ENCODE measurements around the gene MAGEF1. TPM values are rescaled to one million over a fixed set of nuclear protein-coding genes. Genes with fewer than 3 reads are reported as not detected.
A peak's percentile ranks its signal among the peaks of the same experiment; 100 is the strongest.

MAGEF1 gene
- total RNA-seq, 2 donors from 2014 or later: 61.3 to 86.5 TPM

DNA sequence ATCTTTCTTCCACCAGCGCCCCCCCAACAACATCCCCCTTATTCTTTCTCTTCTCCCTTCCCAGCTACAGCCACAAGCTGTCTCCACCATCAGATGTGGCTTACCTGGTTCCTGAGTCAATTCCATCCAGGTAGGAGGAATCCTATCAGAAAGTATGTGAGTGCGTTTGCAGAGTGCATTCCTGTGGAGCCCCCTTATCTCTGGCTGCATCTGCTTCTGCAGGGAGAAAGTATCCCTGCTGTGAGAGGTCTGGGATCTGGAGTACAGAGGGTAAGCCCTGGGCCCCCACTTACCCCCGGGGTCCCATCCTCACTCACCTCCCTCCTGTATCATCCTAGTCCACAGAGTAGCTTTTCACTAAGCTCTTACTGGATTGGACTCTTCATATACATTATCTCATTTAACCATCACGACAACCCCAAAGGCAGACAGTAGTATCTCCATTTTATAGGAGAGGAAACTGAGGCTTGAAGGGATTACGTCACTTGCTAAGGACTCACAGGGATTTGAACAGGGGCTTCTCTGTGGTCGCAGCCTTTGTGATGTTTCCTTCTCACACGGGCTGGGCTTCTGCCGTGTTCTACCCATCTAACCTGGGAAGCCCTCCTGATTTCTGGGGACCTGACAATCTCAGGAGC, 22.2 kb upstream of the MAGEF1 start:
- no peaks in the 10 kb centered on the region for H3K36me3 Mint-ChIP-seq (ENCODE audit: low read depth)
- Histone ChIP-seq H3K9me3 (ENCODE audit: control insufficient read depth, low read length) (no peaks in the 10 kb centered on the region), H3K9ac (ENCODE audit: extremely low read depth, low read length, poor library complexity, severe bottlenecking) (no peak overlapping the region), H3K27me3 (ENCODE audit: control insufficient read depth, insufficient read depth, low read length, poor library complexity, severe bottlenecking) (no peaks in the 10 kb centered on the region), H3K4me1 (ENCODE audit: control insufficient read depth, insufficient read depth, low read length) (peaks cover 7% of the 10 kb centered on the region), H3K36me3 (ENCODE audit: control insufficient read depth, insufficient read depth, low read length) (no peaks in the 10 kb centered on the region), H3K27ac (ENCODE audit: low read depth, low read length) (no peak overlapping the region), H3K4me3 (ENCODE audit: low read length) (no peak overlapping the region)
- peak; percentile 32 for DNase-seq
- WGBS, 2 experiments (ENCODE audit: insufficient coverage in 1 of 2, insufficient read length in 1 of 2): 87 to 96% methylated on average over 5 to 8 of the region's 8 CpGs
- H3K4me3 Mint-ChIP-seq: no peak overlapping the region
- H3K27me3 Mint-ChIP-seq (ENCODE audit: insufficient read depth): peaks cover 13% of the 10 kb centered on the region
- no peak overlapping the region for H3K27ac Mint-ChIP-seq
- no peaks in the 10 kb centered on the region for H3K9me3 Mint-ChIP-seq
- peaks cover 27% of the 10 kb centered on the region for H3K4me1 Mint-ChIP-seq
- TF ChIP-seq, protein P1, sequence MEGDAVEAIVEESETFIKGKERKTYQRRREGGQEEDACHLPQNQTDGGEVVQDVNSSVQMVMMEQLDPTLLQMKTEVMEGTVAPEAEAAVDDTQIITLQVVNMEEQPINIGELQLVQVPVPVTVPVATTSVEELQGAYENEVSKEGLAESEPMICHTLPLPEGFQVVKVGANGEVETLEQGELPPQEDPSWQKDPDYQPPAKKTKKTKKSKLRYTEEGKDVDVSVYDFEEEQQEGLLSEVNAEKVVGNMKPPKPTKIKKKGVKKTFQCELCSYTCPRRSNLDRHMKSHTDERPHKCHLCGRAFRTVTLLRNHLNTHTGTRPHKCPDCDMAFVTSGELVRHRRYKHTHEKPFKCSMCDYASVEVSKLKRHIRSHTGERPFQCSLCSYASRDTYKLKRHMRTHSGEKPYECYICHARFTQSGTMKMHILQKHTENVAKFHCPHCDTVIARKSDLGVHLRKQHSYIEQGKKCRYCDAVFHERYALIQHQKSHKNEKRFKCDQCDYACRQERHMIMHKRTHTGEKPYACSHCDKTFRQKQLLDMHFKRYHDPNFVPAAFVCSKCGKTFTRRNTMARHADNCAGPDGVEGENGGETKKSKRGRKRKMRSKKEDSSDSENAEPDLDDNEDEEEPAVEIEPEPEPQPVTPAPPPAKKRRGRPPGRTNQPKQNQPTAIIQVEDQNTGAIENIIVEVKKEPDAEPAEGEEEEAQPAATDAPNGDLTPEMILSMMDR (conservative IDR thresholded peaks at IDR 0.05): no peak

DNA sequence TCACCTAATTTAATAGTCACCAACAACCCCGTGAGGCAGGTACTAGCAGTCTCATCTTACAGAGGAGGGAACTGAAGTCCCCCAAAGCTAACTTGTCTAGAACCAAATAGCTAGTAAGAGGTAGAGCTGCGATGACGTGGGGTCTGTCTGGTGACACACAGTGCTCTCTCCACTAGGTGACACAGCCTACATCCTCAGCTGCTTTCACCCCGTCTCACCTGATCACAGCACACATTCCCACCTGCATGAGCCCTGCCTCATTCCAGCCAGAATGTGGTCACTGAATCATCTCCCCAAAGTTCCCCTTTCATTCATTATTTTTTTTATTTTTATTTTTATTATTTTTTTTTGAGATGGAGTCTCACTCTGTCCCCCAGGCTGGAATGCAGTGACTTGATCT, 21.3 kb upstream of the MAGEF1 start:
- peaks cover 10% of the 10 kb centered on the region for H3K27me3 Mint-ChIP-seq (ENCODE audit: insufficient read depth)
- H3K27me3 ChIP-seq (ENCODE audit: control insufficient read depth, insufficient read depth, low read length, poor library complexity, severe bottlenecking): no peaks in the 10 kb centered on the region
- H3K9ac ChIP-seq (ENCODE audit: extremely low read depth, low read length, poor library complexity, severe bottlenecking): no peak overlapping the region
- H3K9me3 ChIP-seq (ENCODE audit: control insufficient read depth, low read length): no peaks in the 10 kb centered on the region
- H3K36me3 Mint-ChIP-seq (ENCODE audit: low read depth): no peaks in the 10 kb centered on the region
- no peak overlapping the region for H3K4me3 ChIP-seq (ENCODE audit: low read length)
- H3K27ac ChIP-seq (ENCODE audit: low read depth, low read length): no peak overlapping the region
- H3K4me1 Mint-ChIP-seq: peaks cover 25% of the 10 kb centered on the region
- H3K27ac Mint-ChIP-seq: no peak overlapping the region
- H3K4me1 ChIP-seq (ENCODE audit: control insufficient read depth, insufficient read depth, low read length): peaks cover 7% of the 10 kb centered on the region
- WGBS, 2 experiments (ENCODE audit: insufficient coverage in 1 of 2, insufficient read length in 1 of 2): 93 to 96% methylated on average over 2 to 4 of the region's 4 CpGs
- H3K4me3 Mint-ChIP-seq: no peak overlapping the region
- peak; percentile 38 for DNase-seq
- no peaks in the 10 kb centered on the region for H3K36me3 ChIP-seq (ENCODE audit: control insufficient read depth, insufficient read depth, low read length)
- TF ChIP-seq, protein P1 (conservative IDR thresholded peaks at IDR 0.05): peak; percentile 14
- H3K9me3 Mint-ChIP-seq: no peaks in the 10 kb centered on the region

DNA sequence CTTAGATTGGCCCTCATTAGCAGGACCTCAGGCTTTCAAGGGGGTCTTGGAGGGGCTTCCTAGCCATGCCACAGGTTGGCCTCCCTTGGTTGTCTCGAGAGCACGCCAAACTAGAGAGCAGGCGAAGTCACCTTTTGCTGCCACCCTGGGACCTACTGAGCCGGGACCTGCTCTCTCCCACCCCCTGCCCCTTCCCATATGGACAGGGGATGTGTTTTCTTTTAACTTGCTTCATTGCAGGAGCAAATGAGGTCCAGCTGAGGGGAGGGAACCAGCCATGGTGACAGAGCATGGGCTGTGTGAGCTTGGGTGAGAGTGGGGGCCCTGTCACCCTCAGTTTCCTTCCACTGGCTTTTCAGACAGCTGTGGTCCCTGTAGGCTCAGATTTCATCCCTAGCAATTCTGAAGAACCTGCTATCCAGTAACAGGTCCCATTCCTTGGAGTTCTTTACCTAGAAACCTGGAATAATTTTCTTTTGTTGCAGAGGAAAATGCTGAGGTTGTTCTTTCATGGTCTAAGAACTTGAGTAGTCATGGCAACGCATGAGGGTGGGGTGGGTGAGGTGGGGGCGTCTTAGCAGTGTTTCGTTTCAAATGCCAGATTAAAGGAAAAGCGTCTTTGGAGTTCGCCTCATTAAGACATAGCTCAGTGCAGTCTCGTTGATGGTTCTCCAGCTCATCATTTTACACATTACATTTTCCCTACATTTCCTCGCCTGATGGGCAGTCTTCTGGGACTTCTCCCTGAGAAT, 20.1 kb upstream of the MAGEF1 start:
- TF ChIP-seq, protein P1 (conservative IDR thresholded peaks at IDR 0.05): no peak
- H3K27ac Mint-ChIP-seq: no peak overlapping the region

More for the DNA sequence above, 20.1 kb upstream of the MAGEF1 start:
- Histone ChIP-seq H3K4me3 (ENCODE audit: low read length) (no peak overlapping the region), H3K9ac (ENCODE audit: extremely low read depth, low read length, poor library complexity, severe bottlenecking) (no peak overlapping the region), H3K36me3 (ENCODE audit: control insufficient read depth, insufficient read depth, low read length) (no peaks in the 10 kb centered on the region), H3K27ac (ENCODE audit: low read depth, low read length) (no peak overlapping the region), H3K9me3 (ENCODE audit: control insufficient read depth, low read length) (no peaks in the 10 kb centered on the region), H3K27me3 (ENCODE audit: control insufficient read depth, insufficient read depth, low read length, poor library complexity, severe bottlenecking) (no peaks in the 10 kb centered on the region), H3K4me1 (ENCODE audit: control insufficient read depth, insufficient read depth, low read length) (peaks cover 7% of the 10 kb centered on the region)
- Mint-ChIP-seq H3K4me1 (peaks cover 26% of the 10 kb centered on the region), H3K27me3 (ENCODE audit: insufficient read depth) (peaks cover 10% of the 10 kb centered on the region), H3K4me3 (no peak overlapping the region), H3K9me3 (no peaks in the 10 kb centered on the region), H3K36me3 (ENCODE audit: low read depth) (no peaks in the 10 kb centered on the region)
- WGBS, 2 experiments (ENCODE audit: insufficient coverage in 1 of 2, insufficient read length in 1 of 2): 92 to 93% methylated on average over 8 to 11 of the region's 11 CpGs
- peak; percentile 24 for DNase-seq
